HEK293T (cell line): Measurements from ENCODE around the gene ZZZ3.
"Not testable (repeated sequence)": the region's sequence is repeated elsewhere in the genome, so short reads cannot be mapped to it uniquely, and the experiment has no call there.

Source experiments
- CTCF ChIA-PET: fragments of 350-600 bp; formaldehyde crosslinking; extraction: SDS; loops from one replicate; lab custom pipeline; 2021; ENCODE audit warnings: antibody characterized with exemption, inconsistent platforms; lab: Yijun Ruan, JAX
- POLR2A ChIA-PET: fragments of 350-600 bp; formaldehyde crosslinking; extraction: SDS; loops from one replicate; lab custom pipeline; 2020; ENCODE audit warnings: antibody characterized with exemption, inconsistent platforms; lab: Yijun Ruan, JAX
- DNase-seq: peaks from one replicate; pipeline ENCODE4 v3.0.0; 2012; ENCODE audit warnings: mixed read lengths; ENCODE audit errors: extremely low spot score
- ARNT ChIP-seq: fragments of 450-650 bp; IDR thresholded peaks from 2 replicates; pipeline ENCODE4 v1.6.1; 2017; ENCODE audit warnings: mild to moderate bottlenecking
- BHLHE40 ChIP-seq: fragments of 450-650 bp; IDR thresholded peaks from 2 replicates; pipeline ENCODE4 v1.6.1; 2016; ENCODE audit warnings: mild to moderate bottlenecking, moderate library complexity, borderline replicate concordance
- CTBP1 ChIP-seq: fragments of 450-650 bp; IDR thresholded peaks from 2 replicates; pipeline ENCODE4 v1.6.1; 2016; ENCODE audit warnings: borderline replicate concordance
- ELF4 ChIP-seq: fragments of 450-650 bp; IDR thresholded peaks from 2 replicates; pipeline ENCODE4 v1.6.1; 2017; ENCODE audit warnings: antibody characterized with exemption
- FOXA1 ChIP-seq: fragments of 450-650 bp; IDR thresholded peaks from 2 replicates; pipeline ENCODE4 v1.6.1; 2016; ENCODE audit warnings: mild to moderate bottlenecking
- FOXK2 ChIP-seq: fragments of 450-650 bp; IDR thresholded peaks from 2 replicates; pipeline ENCODE4 v1.6.1; 2016; ENCODE audit warnings: mild to moderate bottlenecking
- FOXM1 ChIP-seq: fragments of 450-650 bp; IDR thresholded peaks from 2 replicates; pipeline ENCODE4 v1.6.1; 2017; ENCODE audit warnings: mild to moderate bottlenecking, borderline replicate concordance
- HDGF ChIP-seq: fragments of 450-650 bp; IDR thresholded peaks from 2 replicates; pipeline ENCODE4 v1.6.1; 2017; ENCODE audit warnings: antibody characterized with exemption, borderline replicate concordance
- L3MBTL2 ChIP-seq: fragments of 450-650 bp; conservative IDR thresholded peaks from 2 replicates; pipeline ENCODE4 v1.6.1; 2016; ENCODE audit warnings: mild to moderate bottlenecking
- LEF1 ChIP-seq: fragments of 450-650 bp; IDR thresholded peaks from 2 replicates; pipeline ENCODE4 v1.6.1; 2017; ENCODE audit warnings: mild to moderate bottlenecking, borderline replicate concordance
- NFRKB ChIP-seq: fragments of 450-650 bp; IDR thresholded peaks from 2 replicates; pipeline ENCODE4 v1.6.1; 2016; ENCODE audit warnings: mild to moderate bottlenecking, moderate library complexity
- PKNOX1 ChIP-seq: fragments of 450-650 bp; IDR thresholded peaks from 2 replicates; pipeline ENCODE4 v1.6.1; 2016
- SP1 ChIP-seq: fragments of 450-650 bp; IDR thresholded peaks from 2 replicates; pipeline ENCODE4 v1.6.1; 2017
- SUZ12 ChIP-seq: fragments of 450-650 bp; IDR thresholded peaks from 2 replicates; pipeline ENCODE4 v1.6.1; 2016; ENCODE audit warnings: mild to moderate bottlenecking
- TARDBP ChIP-seq: fragments of 450-650 bp; IDR thresholded peaks from 2 replicates; pipeline ENCODE4 v1.6.1; 2016
- ZNF384 ChIP-seq: fragments of 450-650 bp; IDR thresholded peaks from 2 replicates; pipeline ENCODE4 v1.6.1; 2016

Gene ZZZ3

GRCh38 chr1:77659879-77660593, 22.4 kb downstream of the ZZZ3 start:
- ChIA-PET POLR2A (no interaction called here), CTCF (interaction anchor here (0.6 kb wide), 1 partner anchor 179 kb away, joined by 4 read pairs; no protein-coding TSS in a partner anchor)
- TF ChIP-seq FOXA1 (no peak), FOXM1 (no peak)
- DNase-seq, result no peak

GRCh38 chr1:77658271-77658670, 24.2 kb downstream of the ZZZ3 start:
- ChIA-PET CTCF (interaction anchor here (0.7 kb wide), 1 partner anchor 1363 kb away, joined by 3 read pairs; no protein-coding TSS in a partner anchor), POLR2A (no interaction called here)
- TF ChIP-seq ARNT, result no peak
- no peak for TF ChIP-seq SP1
- no peak for TF ChIP-seq FOXM1
- DNase-seq, result no peak

- TF ChIP-seq FOXK2 (no peak), FOXM1 (no peak), ELF4 (no peak), BHLHE40 (no peak), FOXA1 (no peak), CTBP1 (no peak)
- no peak for DNase-seq
- ChIA-PET POLR2A (no interaction called here), CTCF (no interaction called here)
Measured at GRCh38 chr1:77655431-77655974, 27.0 kb downstream of the ZZZ3 start.

- TF ChIP-seq PKNOX1 (no peak), LEF1 (no peak), ELF4 (no peak), ZNF384 (no peak), FOXM1 (no peak), NFRKB (no peak), CTBP1 (no peak), SUZ12 (no peak), TARDBP (no peak), FOXK2 (no peak), HDGF (no peak), L3MBTL2 (no peak), BHLHE40 (no peak), ARNT (no peak), SP1 (no peak), FOXA1 (no peak)
- ChIA-PET CTCF (no interaction called here), POLR2A (no interaction called here)
- no peak for DNase-seq
Measured at GRCh38 chr1:77652970-77653516, 29.4 kb downstream of the ZZZ3 start.

GRCh38 chr1:77652268-77652667, 30.2 kb downstream of the ZZZ3 start:
- ChIA-PET POLR2A (no interaction called here), CTCF (interaction anchor here (0.6 kb wide), 1 partner anchor 13 kb away, joined by 4 read pairs; no protein-coding TSS in a partner anchor)
- TF ChIP-seq ARNT (no peak), L3MBTL2 (no peak), FOXK2 (no peak), LEF1 (no peak), ELF4 (no peak), NFRKB (no peak), BHLHE40 (no peak), FOXA1 (no peak), HDGF (no peak), CTBP1 (no peak), PKNOX1 (no peak), ZNF384 (no peak), FOXM1 (no peak)
- no peak for DNase-seq

GRCh38 chr1:77649127-77649526, 33.3 kb downstream of the ZZZ3 start:
- no peak for TF ChIP-seq SP1
- TF ChIP-seq HDGF, result no peak
- no peak for TF ChIP-seq BHLHE40
- no peak for TF ChIP-seq ELF4
- TF ChIP-seq PKNOX1, result no peak
- no peak for TF ChIP-seq ARNT
- TF ChIP-seq TARDBP, result no peak
- TF ChIP-seq L3MBTL2, result no peak
- no peak for TF ChIP-seq LEF1
- no peak for TF ChIP-seq FOXM1
- TF ChIP-seq CTBP1, result no peak
- no peak for TF ChIP-seq SUZ12
- TF ChIP-seq NFRKB, result no peak
- no peak for TF ChIP-seq FOXK2
- no peak for TF ChIP-seq FOXA1
- TF ChIP-seq ZNF384, result no peak
- DNase-seq, result no peak
- ChIA-PET POLR2A (no interaction called here), CTCF (no interaction called here)

GRCh38 chr1:77646224-77646623, 36.2 kb downstream of the ZZZ3 start:
- CTCF ChIA-PET, DNase-seq, POLR2A ChIA-PET: not testable (repeated sequence)
